GM21447 (cell line): Measurements from ENCODE around the gene INCA1.
A peak's percentile ranks its signal among the peaks of the same experiment; 100 is the strongest.
"Not testable (repeated sequence)": the region's sequence is repeated elsewhere in the genome, so short reads cannot be mapped to it uniquely, and the experiment has no call there.

Experiments
- ATAC-seq: cut with Tn5 transposase; IDR thresholded peaks from one replicate; pipeline ENCODE4 v1.9.1; 2021; ENCODE audit not compliant: unreplicated experiment

INCA1 gene, protein sequence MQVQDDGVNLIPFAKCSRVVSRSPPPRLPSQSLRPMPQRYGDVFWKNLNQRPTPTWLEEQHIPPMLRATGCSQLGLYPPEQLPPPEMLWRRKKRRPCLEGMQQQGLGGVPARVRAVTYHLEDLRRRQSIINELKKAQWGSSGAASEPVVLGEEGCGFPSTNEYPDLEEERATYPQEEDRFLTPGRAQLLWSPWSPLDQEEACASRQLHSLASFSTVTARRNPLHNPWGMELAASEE

GRCh38 chr17:4997302-4998026 is at the start of gene INCA1, which contains the start of gene KIF1C:
TSS of gene INCA1 (minus strand) at chr17:4997522. CDS start at chr17:4994437, 3,085 bp downstream.
TSS of gene KIF1C (plus strand) at chr17:4997950. CDS start at chr17:5000247, 2,297 bp downstream.
- ATAC-seq: peak; percentile 65

- no peak for ATAC-seq
These were observed 48.2 kb upstream of the INCA1 start for GRCh38 chr17:5045496-5045895.

DNA sequence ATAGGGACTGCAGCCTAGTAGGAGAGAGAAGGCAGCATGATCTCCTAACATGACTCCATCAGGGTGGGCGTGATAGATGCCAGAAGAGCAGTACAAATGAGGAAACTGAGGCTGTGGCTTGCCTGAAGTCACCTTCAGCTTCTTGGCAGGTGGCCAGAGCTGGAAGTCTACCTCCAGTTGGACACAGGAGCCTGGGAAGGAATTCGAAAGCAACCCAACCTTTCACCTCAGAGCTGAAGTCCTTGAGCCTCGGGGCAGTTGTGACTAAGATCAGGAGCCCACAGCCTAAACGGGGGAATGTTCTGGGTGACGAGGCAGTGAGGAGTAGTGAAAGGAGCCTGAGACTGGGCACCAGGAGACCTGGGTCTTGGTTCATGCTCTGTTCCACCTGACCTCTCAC is 47.3 kb upstream of the INCA1 start:
- ATAC-seq: no peak

DNA sequence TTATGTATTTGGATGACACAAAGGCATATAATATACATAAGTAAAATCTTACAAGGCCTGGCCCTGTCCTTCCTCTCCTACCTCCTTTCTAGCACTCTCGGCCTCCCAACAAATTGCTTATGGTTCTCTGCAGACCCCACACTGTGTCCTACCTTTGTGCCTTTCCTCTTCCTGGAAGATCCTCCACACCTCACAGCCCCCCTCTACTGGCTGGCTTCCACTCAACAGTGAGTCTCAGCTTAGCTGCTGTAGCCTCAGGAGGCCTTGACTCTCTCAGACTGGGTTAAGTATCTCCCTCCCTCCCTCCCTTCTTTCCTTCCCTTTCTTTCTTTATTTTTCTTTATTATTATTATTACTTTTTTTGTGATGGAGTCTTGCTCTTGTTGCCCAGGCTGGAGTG is 46.2 kb upstream of the INCA1 start:
- no peak for ATAC-seq

- no peak for ATAC-seq
These were observed 45.1 kb upstream of the INCA1 start for GRCh38 chr17:5042157-5043022.

DNA sequence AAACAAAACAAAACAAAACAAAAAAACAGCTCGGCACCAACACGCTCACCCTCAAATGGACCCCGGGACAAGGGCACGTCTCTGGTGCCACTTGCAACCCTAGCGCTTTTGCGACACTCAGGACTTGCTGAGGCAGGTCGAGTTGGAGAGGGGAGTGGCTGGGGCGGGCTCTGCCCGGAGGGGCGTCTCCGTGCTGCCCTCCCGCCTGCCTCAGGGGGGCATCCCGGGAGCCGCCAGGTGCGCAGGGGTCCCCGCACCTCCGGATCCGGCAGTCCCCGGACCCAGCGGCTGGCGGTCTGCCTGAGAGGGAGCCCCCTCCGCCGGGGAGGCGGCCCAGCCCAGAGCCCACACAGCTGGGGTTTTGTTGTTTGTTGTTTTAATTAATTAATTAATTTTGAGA is 38.0 kb upstream of the INCA1 start, which contains the start of gene SLC52A1:
Gene SLC52A1 (minus strand): TSS at position 112 of the 400 bp plus-strand sequence. CDS start 820 bp downstream, outside the sequence.
- no peak for ATAC-seq

GRCh38 chr17:5034651-5035050 is 37.3 kb upstream of the INCA1 start:
- no peak for ATAC-seq

- ATAC-seq: no peak
These were observed 36.7 kb upstream of the INCA1 start for GRCh38 chr17:5034063-5034462.

GRCh38 chr17:5033352-5034015 is 36.2 kb upstream of the INCA1 start:
- no peak for ATAC-seq

- ATAC-seq: no peak
These were observed 35.5 kb upstream of the INCA1 start for GRCh38 chr17:5032865-5033264.

- ATAC-seq: peak; percentile 63
These were observed 34.2 kb upstream of the INCA1 start for GRCh38 chr17:5031365-5032082.

GRCh38 chr17:5030168-5030567 is 32.8 kb upstream of the INCA1 start:
- ATAC-seq: not testable (repeated sequence)

DNA sequence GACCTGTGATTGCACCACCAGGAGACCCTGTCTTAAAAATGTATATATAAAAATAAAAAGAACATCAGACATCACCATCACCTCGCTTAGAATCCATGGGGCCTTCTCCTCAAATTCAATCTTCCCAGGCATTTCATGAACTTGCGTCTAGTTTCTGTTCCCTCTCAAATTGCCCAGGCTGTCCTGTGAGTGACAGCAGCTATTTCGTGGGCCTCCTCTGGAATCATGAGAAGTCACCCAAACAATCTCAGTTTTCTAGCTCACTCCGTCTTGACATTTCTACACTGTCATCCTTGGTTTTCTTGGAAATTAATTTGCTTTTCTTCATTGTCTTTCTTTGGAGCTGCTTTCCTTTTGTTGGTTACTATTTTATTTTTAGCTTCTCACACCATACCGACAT is 30.6 kb upstream of the INCA1 start:
- no peak for ATAC-seq

- ATAC-seq: no peak
These were observed 30.0 kb upstream of the INCA1 start for GRCh38 chr17:5027299-5027698.

- ATAC-seq: no peak
These were observed 27.3 kb upstream of the INCA1 start for GRCh38 chr17:5024604-5025003.

GRCh38 chr17:5023588-5024147 is 26.3 kb upstream of the INCA1 start:
- ATAC-seq: no peak

- ATAC-seq: no peak
These were observed 24.9 kb upstream of the INCA1 start for GRCh38 chr17:5022171-5022711.

DNA sequence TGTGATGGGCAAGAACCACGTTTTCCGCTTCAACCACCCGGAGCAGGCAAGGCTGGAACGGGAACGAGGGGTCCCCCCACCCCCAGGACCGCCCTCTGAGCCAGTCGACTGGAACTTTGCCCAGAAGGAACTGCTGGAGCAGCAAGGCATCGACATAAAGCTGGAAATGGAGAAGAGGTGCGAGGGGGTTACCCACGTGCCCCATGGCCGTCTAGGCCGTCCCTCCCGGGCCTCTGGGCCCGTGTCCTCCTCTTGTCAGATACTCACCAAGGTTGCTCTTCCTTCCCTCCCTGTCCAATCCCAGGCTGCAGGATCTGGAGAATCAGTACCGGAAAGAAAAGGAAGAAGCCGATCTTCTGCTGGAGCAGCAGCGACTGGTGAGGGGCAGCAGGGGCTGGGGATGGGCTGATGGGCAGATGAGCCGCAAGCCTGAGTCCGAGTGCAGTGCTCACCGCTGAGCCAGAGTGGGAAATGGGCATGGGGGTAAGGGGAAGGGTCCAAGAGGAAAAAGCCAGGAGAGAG is 23.2 kb upstream of the INCA1 start:
- no peak for ATAC-seq

GRCh38 chr17:5019475-5019956 is 22.2 kb upstream of the INCA1 start:
- ATAC-seq: no peak
